GM23248 (cell line): ENCODE measurements around the gene RYR3. TPM values are rescaled to one million over a fixed set of nuclear protein-coding genes. Genes with fewer than 3 reads are reported as not detected.
A peak's percentile ranks its signal among the peaks of the same experiment; 100 is the strongest.

ENCODE experiments used
- DNase-seq: peaks from one replicate; pipeline ENCODE4 v3.0.0-alpha.2; 2015
- H2AFZ ChIP-seq: fragments of 200-600 bp; sonication (generic); 2 replicates; pipeline ENCODE4 v1.6.1; 2016; ENCODE audit warnings: antibody characterized with exemption
- H3F3A ChIP-seq: fragments of 200-600 bp; sonication (generic); 2 replicates; pipeline ENCODE4 v1.6.1; 2016; ENCODE audit warnings: mild to moderate bottlenecking, antibody characterized with exemption, mixed run types; ENCODE audit not compliant: insufficient read depth
- H3K27ac ChIP-seq: fragments of 200-600 bp; sonication (generic); 2 replicates; pipeline ENCODE4 v1.5.1; 2016; ENCODE audit warnings: mild to moderate bottlenecking
- H3K27me3 ChIP-seq: fragments of 200-600 bp; sonication (generic); replicated peaks from 2 replicates; pipeline ENCODE4 v1.6.1; 2016; ENCODE audit warnings: mild to moderate bottlenecking; ENCODE audit not compliant: insufficient read depth
- H3K36me3 ChIP-seq: fragments of 200-600 bp; sonication (generic); 2 replicates; pipeline ENCODE4 v1.6.1; 2016; ENCODE audit warnings: low read depth, mild to moderate bottlenecking
- H3K4me1 ChIP-seq: fragments of 200-600 bp; sonication (generic); 2 replicates; pipeline ENCODE4 v1.6.1; 2016; ENCODE audit warnings: mild to moderate bottlenecking; ENCODE audit not compliant: insufficient read depth
- H3K4me2 ChIP-seq: fragments of 200-600 bp; sonication (generic); one replicate; pipeline ENCODE4 v1.6.1; 2016; ENCODE audit warnings: mild to moderate bottlenecking; ENCODE audit not compliant: unreplicated experiment
- H3K4me3 ChIP-seq: fragments of 200-600 bp; sonication (generic); 2 replicates; pipeline ENCODE4 v1.5.1; 2016; ENCODE audit warnings: mild to moderate bottlenecking
- H3K79me2 ChIP-seq: fragments of 200-600 bp; sonication (generic); 2 replicates; pipeline ENCODE4 v1.6.1; 2016; ENCODE audit warnings: mild to moderate bottlenecking; ENCODE audit not compliant: insufficient read depth
- H3K9ac ChIP-seq: fragments of 200-600 bp; sonication (generic); 2 replicates; pipeline ENCODE4 v1.6.1; 2016; ENCODE audit warnings: mild to moderate bottlenecking
- H3K9me2 ChIP-seq: fragments of 200-600 bp; sonication (generic); 2 replicates; pipeline ENCODE4 v1.6.1; 2016; ENCODE audit warnings: mixed run types, mild to moderate bottlenecking, moderate library complexity; ENCODE audit not compliant: insufficient read depth
- H3K9me3 ChIP-seq: fragments of 200-600 bp; sonication (generic); one replicate; pipeline ENCODE4 v1.6.1; 2017; ENCODE audit warnings: low read depth
- H4K20me1 ChIP-seq: fragments of 200-600 bp; sonication (generic); 2 replicates; pipeline ENCODE4 v1.6.0; 2016; ENCODE audit not compliant: insufficient read depth
- EZH2 ChIP-seq: fragments of 200-600 bp; sonication (generic); IDR thresholded peaks from 2 replicates; pipeline ENCODE4 v1.6.1; 2018; ENCODE audit warnings: antibody characterized with exemption, mild to moderate bottlenecking; ENCODE audit not compliant: insufficient read depth, poor library complexity, severe bottlenecking
- EZH2phosphoT487 ChIP-seq: fragments of 200-600 bp; sonication (generic); IDR thresholded peaks from 2 replicates; pipeline ENCODE4 v1.6.1; 2018; ENCODE audit warnings: antibody characterized with exemption, moderate library complexity, mild to moderate bottlenecking, low read depth; ENCODE audit not compliant: insufficient read depth
- WGBS, 2 experiments: methylation state at CpG; one replicate each; pipeline ENCODE4 v1.1.6; 2015 to 2017; ENCODE audit warnings: low lambda C conversion rate in 2 of 2, low coverage in 1 of 2; ENCODE audit errors: missing lambda C conversion rate in 2 of 2; 5-methylcytosine and 5-hydroxymethylcytosine counted together
- in situ Hi-C: fragments of 300-500 bp; cut with MboI; formaldehyde crosslinking; loops from 2 replicates; pipeline ENCODE4 v1.15.0; 2020
- polyA plus RNA-seq: library from polyadenylated mRNA; unstranded; fragments of >200 nt; fragmentation: Nextera tagmentation; extraction: Ambion mirVana; gene quantifications from 2 replicates; pipeline ENCODE4 v1.2.1, GENCODE V29; 2016
- total RNA-seq: library from RNA; depleted of rRNA; stranded (reverse); fragments of >200 nt; shearing (Covaris generic); gene quantifications from 2 replicates; pipeline ENCODE4 v1.2.3, GENCODE V29; 2014

Gene RYR3
- total and polyA plus RNA-seq, 2 experiments from 2014 or later = 0.26 TPM; not detected in 1

GRCh38 chr15:33649217-33649933 lies 338.6 kb downstream of the RYR3 start:
- no peak overlapping the region for H3K27ac ChIP-seq
- no peaks in the 10 kb centered on the region for H3K9me2 ChIP-seq
- no peak overlapping the region for H3K4me3 ChIP-seq
- DNase-seq = no peak
- no peaks in the 10 kb centered on the region for H3K9me3 ChIP-seq
- H3K9ac ChIP-seq = no peak overlapping the region
- H3K36me3 ChIP-seq = no peaks in the 10 kb centered on the region
- no peaks in the 10 kb centered on the region for H3K4me1 ChIP-seq
- in situ Hi-C loops = no loop called here
- TF ChIP-seq EZH2 (no peak), EZH2phosphoT487 (no peak)
- H3F3A ChIP-seq = no peaks in the 10 kb centered on the region
- WGBS, 2 experiments = 38 to 45% methylated on average over 9 of the region's 9 CpGs
- no peak overlapping the region for H3K4me2 ChIP-seq
- H2AFZ ChIP-seq = no peak overlapping the region
- peaks cover 13% of the 10 kb centered on the region; the same call in 1 of the 2 replicates for H3K27me3 ChIP-seq
- H4K20me1 ChIP-seq = no peaks in the 10 kb centered on the region
- H3K79me2 ChIP-seq = no peaks in the 10 kb centered on the region

GRCh38 chr15:33654860-33655259 lies 344.1 kb downstream of the RYR3 start:
- no peaks in the 10 kb centered on the region for H3K9me3 ChIP-seq
- peak; percentile 38 for DNase-seq
- WGBS, 2 experiments = 15 to 20% methylated on average over 3 of the region's 3 CpGs
- H3K9ac ChIP-seq = no peak overlapping the region
- no peaks in the 10 kb centered on the region for H3K79me2 ChIP-seq
- no peaks in the 10 kb centered on the region for H3F3A ChIP-seq
- H4K20me1 ChIP-seq = no peaks in the 10 kb centered on the region
- no peaks in the 10 kb centered on the region for H3K27me3 ChIP-seq
- no peak overlapping the region for H2AFZ ChIP-seq
- no peaks in the 10 kb centered on the region for H3K9me2 ChIP-seq
- in situ Hi-C loops = no loop called here
- H3K36me3 ChIP-seq = no peaks in the 10 kb centered on the region
- no peaks in the 10 kb centered on the region for H3K4me1 ChIP-seq
- H3K27ac ChIP-seq = no peak overlapping the region
- TF ChIP-seq EZH2phosphoT487 (no peak), EZH2 (no peak)
- H3K4me2 ChIP-seq = no peak overlapping the region
- no peak overlapping the region for H3K4me3 ChIP-seq

DNA sequence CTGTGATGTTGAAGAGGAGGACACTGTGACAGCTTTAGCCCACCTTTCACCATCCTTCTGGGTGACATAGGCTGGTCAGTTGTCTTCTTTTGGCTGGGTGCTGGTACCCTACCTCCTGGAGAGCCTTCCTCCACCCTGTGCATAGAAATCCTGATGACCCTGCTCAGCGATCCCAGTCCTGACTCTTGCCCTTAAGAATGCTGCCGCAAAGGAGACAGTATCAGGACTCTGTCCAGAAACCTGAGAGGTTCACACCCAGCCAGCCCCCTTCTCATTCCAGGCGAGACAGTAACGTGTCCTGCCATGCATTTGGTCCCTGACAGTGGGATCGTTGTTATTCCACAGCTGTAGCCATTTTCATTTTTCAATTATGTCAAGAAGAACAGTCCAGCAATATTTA lies 344.7 kb downstream of the RYR3 start:
- Histone ChIP-seq H3K9me3 (no peaks in the 10 kb centered on the region), H3K27ac (no peak overlapping the region), H3K9me2 (no peaks in the 10 kb centered on the region), H3K9ac (no peak overlapping the region), H3K36me3 (no peaks in the 10 kb centered on the region), H3K79me2 (no peaks in the 10 kb centered on the region), H3K4me3 (no peak overlapping the region), H3F3A (no peaks in the 10 kb centered on the region), H3K27me3 (no peaks in the 10 kb centered on the region), H3K4me2 (no peak overlapping the region), H2AFZ (no peak overlapping the region), H3K4me1 (no peaks in the 10 kb centered on the region), H4K20me1 (no peaks in the 10 kb centered on the region)
- no peak for DNase-seq
- TF ChIP-seq EZH2phosphoT487 = no peak
- WGBS, 2 experiments = 29 to 32% methylated on average over 5 of the region's 5 CpGs
- in situ Hi-C loops = no loop called here

DNA sequence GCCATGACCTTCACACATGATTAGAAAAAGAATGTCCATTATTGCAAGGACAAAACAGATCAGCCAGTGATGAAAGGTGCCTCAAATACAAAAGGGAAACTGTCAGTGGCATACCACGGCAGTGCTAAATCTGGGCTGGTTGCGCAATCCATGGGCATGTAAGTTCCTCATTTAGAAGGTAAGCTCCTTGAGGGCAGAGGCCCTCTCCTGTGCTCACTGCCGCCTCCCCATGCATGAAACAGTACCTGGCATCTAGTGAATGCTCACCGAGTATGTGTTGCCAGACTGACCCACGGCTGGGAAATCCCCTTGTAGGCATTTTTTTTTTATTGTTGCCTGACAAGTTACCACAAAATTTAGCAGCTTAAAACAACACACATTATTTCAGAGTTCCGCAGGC lies 345.4 kb downstream of the RYR3 start:
- no peaks in the 10 kb centered on the region for H3K36me3 ChIP-seq
- no peak for TF ChIP-seq EZH2
- no peak overlapping the region for H3K4me2 ChIP-seq
- H3K4me1 ChIP-seq = no peaks in the 10 kb centered on the region
- H2AFZ ChIP-seq = no peak overlapping the region
- WGBS, 2 experiments = 59 to 64% methylated on average over 6 of the region's 6 CpGs
- H3K79me2 ChIP-seq = no peaks in the 10 kb centered on the region
- peak; percentile 2 for DNase-seq
- H4K20me1 ChIP-seq = no peaks in the 10 kb centered on the region
- in situ Hi-C loops = no loop called here
- no peak overlapping the region for H3K27ac ChIP-seq
- H3K4me3 ChIP-seq = no peak overlapping the region
- no peaks in the 10 kb centered on the region for H3K27me3 ChIP-seq
- no peaks in the 10 kb centered on the region for H3K9me2 ChIP-seq
- no peak overlapping the region for H3K9ac ChIP-seq
- H3K9me3 ChIP-seq = no peaks in the 10 kb centered on the region
- H3F3A ChIP-seq = no peaks in the 10 kb centered on the region
